ENCODE measurements around the gene ADAM12.
"Not testable (repeated sequence)": the region's sequence is repeated elsewhere in the genome, so short reads cannot be mapped to it uniquely, and the experiment has no call there.

DNA sequence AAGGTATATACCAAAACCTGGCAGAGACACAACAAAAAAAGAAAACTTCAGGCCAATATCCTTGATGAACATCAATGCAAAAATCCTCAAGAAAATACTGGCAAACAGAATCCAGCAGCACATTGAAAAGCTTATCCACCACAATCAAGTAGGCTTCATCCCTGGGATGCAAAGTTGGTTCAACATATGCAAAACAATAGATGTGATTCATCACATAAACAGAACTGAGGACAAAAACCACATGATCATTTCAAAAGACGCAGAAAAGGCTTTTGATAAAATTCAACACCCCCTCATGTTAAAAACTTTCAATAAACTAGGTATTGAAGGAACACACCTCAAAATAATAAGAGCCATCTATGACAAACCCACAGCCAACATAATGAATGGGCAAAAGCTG is 141.9 kb downstream of the ADAM12 start:
- TF ChIP-seq, protein P1, sequence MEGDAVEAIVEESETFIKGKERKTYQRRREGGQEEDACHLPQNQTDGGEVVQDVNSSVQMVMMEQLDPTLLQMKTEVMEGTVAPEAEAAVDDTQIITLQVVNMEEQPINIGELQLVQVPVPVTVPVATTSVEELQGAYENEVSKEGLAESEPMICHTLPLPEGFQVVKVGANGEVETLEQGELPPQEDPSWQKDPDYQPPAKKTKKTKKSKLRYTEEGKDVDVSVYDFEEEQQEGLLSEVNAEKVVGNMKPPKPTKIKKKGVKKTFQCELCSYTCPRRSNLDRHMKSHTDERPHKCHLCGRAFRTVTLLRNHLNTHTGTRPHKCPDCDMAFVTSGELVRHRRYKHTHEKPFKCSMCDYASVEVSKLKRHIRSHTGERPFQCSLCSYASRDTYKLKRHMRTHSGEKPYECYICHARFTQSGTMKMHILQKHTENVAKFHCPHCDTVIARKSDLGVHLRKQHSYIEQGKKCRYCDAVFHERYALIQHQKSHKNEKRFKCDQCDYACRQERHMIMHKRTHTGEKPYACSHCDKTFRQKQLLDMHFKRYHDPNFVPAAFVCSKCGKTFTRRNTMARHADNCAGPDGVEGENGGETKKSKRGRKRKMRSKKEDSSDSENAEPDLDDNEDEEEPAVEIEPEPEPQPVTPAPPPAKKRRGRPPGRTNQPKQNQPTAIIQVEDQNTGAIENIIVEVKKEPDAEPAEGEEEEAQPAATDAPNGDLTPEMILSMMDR (IDR thresholded peaks at IDR 0.05): not testable (repeated sequence)
- not testable (repeated sequence) for TF ChIP-seq POLR2A (IDR thresholded peaks at IDR 0.05)

Data from adrenal gland (tissue), 5 donors.